Stimulated activated naive CD8-positive, alpha-beta T cell treated with anti-CD3 and anti-CD28 coated beads, Interleukin-15, Interleukin-2, amounts not matched to agents 100 ng/mL and 50 ng/mL, for 24 hours (primary cell): ENCODE results near the gene TUFT1.

Experiments used
- H3K27ac Mint-ChIP-seq: one replicate; pipeline ENCODE4 v1.8.0; 2021; ENCODE audit warnings: mild to moderate bottlenecking, mixed read lengths
- H3K27me3 Mint-ChIP-seq: one replicate; pipeline ENCODE4 v1.8.0; 2021; ENCODE audit warnings: mixed read lengths
- H3K36me3 Mint-ChIP-seq: one replicate; pipeline ENCODE4 v1.8.0; 2021; ENCODE audit warnings: low read depth, mixed read lengths
- H3K4me1 Mint-ChIP-seq: one replicate; pipeline ENCODE4 v1.8.0; 2021; ENCODE audit warnings: low read depth, mixed read lengths
- H3K4me3 Mint-ChIP-seq: one replicate; pipeline ENCODE4 v1.8.0; 2021; ENCODE audit warnings: mild to moderate bottlenecking, mixed read lengths
- H3K9me3 Mint-ChIP-seq: one replicate; pipeline ENCODE4 v1.8.0; 2021; ENCODE audit warnings: mixed read lengths

Gene TUFT1

DNA sequence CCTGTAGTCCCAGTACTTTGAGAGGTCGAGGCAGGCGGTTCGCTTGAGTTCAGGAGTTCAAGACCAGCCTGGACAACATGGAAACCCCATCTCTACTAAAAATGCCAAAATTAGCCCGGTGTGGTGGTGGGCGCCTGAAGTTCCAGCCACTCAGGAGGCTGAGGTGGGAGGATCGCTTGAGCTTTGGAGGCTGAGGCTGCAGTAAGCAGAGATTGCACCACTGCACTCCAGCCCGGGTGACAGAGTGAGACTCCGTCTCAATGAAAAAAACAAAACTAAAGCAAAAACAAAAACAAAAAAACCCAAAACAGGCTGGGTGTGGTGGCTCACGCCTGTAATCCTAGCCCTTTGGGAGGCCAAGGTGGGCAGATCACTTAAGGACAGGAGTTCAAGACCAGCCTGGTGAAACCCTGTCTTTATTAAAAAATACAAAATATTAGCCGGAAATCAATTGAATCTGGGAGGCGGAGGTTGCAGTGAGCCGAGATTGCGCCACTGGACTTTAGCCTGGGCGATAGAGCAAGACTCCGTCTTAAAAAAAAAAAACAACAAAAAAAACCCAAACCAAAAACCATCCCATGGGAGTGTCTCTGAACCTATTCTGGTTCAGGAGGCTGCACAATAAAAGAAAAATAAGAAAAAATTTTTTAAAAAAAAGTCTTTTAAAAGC is 30.6 kb upstream of the TUFT1 start:
- no peaks in the 10 kb centered on the region for H3K9me3 Mint-ChIP-seq
- no peaks in the 10 kb centered on the region for H3K36me3 Mint-ChIP-seq
- peaks cover 28% of the 10 kb centered on the region for H3K4me1 Mint-ChIP-seq
- H3K27me3 Mint-ChIP-seq, result peaks cover 3% of the 10 kb centered on the region
- H3K27ac Mint-ChIP-seq, result no peak overlapping the region
- H3K4me3 Mint-ChIP-seq, result no peak overlapping the region

GRCh38 chr1:151510020-151510405 is 30.1 kb upstream of the TUFT1 start:
- H3K9me3 Mint-ChIP-seq, result no peaks in the 10 kb centered on the region
- H3K27me3 Mint-ChIP-seq, result peaks cover 3% of the 10 kb centered on the region
- peaks cover 28% of the 10 kb centered on the region for H3K4me1 Mint-ChIP-seq
- H3K4me3 Mint-ChIP-seq, result peak overlapping the region; percentile 85
- no peaks in the 10 kb centered on the region for H3K36me3 Mint-ChIP-seq
- H3K27ac Mint-ChIP-seq, result no peak overlapping the region

GRCh38 chr1:151510614-151510956 is 29.5 kb upstream of the TUFT1 start:
- Mint-ChIP-seq H3K36me3 (no peaks in the 10 kb centered on the region), H3K4me1 (peaks cover 28% of the 10 kb centered on the region), H3K9me3 (no peaks in the 10 kb centered on the region), H3K4me3 (peak overlapping the region; percentile 85), H3K27me3 (peaks cover 3% of the 10 kb centered on the region), H3K27ac (peak overlapping the region; percentile 61)

DNA sequence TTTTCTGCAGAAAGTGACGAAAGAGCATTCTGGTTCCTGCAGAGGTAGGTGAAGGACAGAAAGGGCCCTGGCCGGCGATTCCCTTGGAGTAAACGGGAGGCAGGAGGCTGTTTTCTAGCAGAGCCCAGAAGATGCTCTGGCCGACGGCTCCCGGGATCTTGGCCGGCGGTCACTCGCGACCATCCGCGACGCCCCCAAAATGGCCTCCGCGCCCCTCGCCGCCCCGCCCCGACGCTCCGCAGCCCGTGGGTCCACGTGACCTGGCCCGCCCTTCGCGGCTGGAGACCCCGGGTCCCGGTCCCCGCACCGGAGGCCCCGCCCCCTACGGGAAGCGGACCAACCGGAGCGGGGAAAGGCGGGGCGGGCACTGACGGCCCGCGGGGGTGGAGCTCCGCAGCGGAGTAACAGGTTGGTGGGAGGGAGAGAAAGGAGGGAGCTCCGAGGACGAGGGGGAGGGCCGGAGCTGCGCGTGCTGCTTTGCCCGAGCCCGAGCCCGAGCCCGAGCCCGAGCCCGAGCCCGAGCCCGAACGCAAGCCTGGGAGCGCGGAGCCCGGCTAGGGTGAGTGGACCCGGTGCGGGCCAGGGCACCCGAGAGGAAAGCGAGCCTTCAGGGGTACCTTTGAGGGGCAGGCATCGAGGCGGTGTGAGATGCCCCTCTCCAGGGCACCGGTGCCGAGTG is 29.0 kb upstream of the TUFT1 start, which contains the start of gene CGN:
Gene CGN, plus strand, starts transcription at position 431 of the 679 bp plus-strand sequence. CDS start 7,133 bp downstream, outside the sequence.
- Mint-ChIP-seq H3K27me3 (peaks cover 3% of the 10 kb centered on the region), H3K9me3 (no peaks in the 10 kb centered on the region), H3K36me3 (no peaks in the 10 kb centered on the region), H3K4me3 (peak within 1 kb of the TSS; percentile 85), H3K4me1 (peaks cover 28% of the 10 kb centered on the region), H3K27ac (peak within 1 kb of the TSS; percentile 61)

DNA sequence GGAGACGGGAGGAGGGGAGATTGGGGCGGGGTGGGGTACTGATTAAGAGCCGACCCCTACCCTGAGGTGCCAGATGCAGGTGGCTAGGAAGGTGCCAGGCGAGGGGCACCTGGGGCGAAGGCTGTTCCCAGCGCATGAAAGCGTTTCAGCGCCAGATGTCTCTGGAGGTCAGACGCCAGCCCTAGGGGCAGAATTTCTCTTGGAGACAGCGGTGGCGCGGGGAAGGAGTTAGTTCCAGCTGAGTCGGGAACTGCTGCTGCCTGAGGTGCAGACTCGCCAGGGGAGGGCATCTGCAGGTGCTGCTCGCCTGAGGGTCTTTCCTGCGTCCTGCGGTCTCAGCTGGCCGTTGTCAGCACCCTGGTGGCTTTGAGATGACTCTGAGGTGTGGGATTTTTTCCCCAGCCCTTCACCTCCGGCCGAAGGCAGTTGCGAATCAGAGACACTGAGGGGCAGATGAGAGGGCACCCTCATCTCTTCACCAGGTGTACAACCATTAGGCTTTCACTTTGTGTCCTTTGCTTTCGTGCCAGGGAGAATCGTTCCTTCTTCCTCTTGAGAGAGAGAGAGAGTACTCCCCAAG is 28.4 kb upstream of the TUFT1 start:
- H3K27ac Mint-ChIP-seq, result no peak overlapping the region
- H3K9me3 Mint-ChIP-seq, result no peaks in the 10 kb centered on the region
- peaks cover 28% of the 10 kb centered on the region for H3K4me1 Mint-ChIP-seq

GRCh38 chr1:151512326-151512725 is 27.8 kb upstream of the TUFT1 start:
- peak overlapping the region; percentile 20 for H3K4me3 Mint-ChIP-seq
- no peak overlapping the region for H3K27ac Mint-ChIP-seq

More for the DNA sequence above, 28.4 kb upstream of the TUFT1 start:
- Mint-ChIP-seq H3K4me3 (peak overlapping the region; percentile 85), H3K36me3 (no peaks in the 10 kb centered on the region), H3K27me3 (peaks cover 3% of the 10 kb centered on the region)

GRCh38 chr1:151512801-151513625 is 27.1 kb upstream of the TUFT1 start:
- Mint-ChIP-seq H3K4me3 (peak overlapping the region; percentile 7), H3K4me1 (peaks cover 28% of the 10 kb centered on the region), H3K27ac (no peak overlapping the region), H3K9me3 (no peaks in the 10 kb centered on the region), H3K36me3 (no peaks in the 10 kb centered on the region), H3K27me3 (peaks cover 3% of the 10 kb centered on the region)

More at GRCh38 chr1:151512326-151512725, 27.8 kb upstream of the TUFT1 start:
- no peaks in the 10 kb centered on the region for H3K36me3 Mint-ChIP-seq
- peaks cover 3% of the 10 kb centered on the region for H3K27me3 Mint-ChIP-seq
- peaks cover 28% of the 10 kb centered on the region for H3K4me1 Mint-ChIP-seq
- no peaks in the 10 kb centered on the region for H3K9me3 Mint-ChIP-seq

DNA sequence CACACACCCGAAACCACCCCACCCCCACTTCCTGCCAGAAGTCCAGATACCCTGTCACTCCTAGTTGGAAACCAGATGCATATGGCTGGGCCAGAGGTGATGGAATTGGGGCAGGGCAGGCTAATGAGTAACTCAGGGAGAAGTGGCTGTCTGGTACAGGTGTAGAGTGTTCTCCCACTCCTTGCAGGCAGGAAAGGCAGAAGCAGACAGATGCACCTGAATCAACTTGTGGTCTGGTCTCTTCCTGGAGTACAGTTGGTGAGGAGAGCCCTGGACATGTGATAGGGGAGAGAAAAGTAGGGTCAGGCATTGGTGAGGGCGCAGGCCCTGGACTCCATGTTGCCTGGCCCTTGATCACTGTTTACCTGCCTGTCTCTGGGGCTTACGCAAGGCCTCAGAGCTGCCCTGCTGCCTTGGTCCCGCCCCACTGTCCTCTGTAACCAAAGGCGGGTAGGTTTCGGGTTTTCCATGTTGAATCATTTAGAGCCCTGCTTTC is 26.4 kb upstream of the TUFT1 start:
- peaks cover 28% of the 10 kb centered on the region for H3K4me1 Mint-ChIP-seq
- H3K27me3 Mint-ChIP-seq, result peaks cover 3% of the 10 kb centered on the region
- H3K9me3 Mint-ChIP-seq, result no peaks in the 10 kb centered on the region
- no peaks in the 10 kb centered on the region for H3K36me3 Mint-ChIP-seq
- H3K4me3 Mint-ChIP-seq, result no peak overlapping the region
- no peak overlapping the region for H3K27ac Mint-ChIP-seq

GRCh38 chr1:151514366-151514765 is 25.7 kb upstream of the TUFT1 start:
- no peaks in the 10 kb centered on the region for H3K9me3 Mint-ChIP-seq
- H3K36me3 Mint-ChIP-seq, result no peaks in the 10 kb centered on the region
- peaks cover 3% of the 10 kb centered on the region for H3K27me3 Mint-ChIP-seq
- H3K27ac Mint-ChIP-seq, result no peak overlapping the region
- H3K4me3 Mint-ChIP-seq, result no peak overlapping the region
- H3K4me1 Mint-ChIP-seq, result peaks cover 28% of the 10 kb centered on the region

DNA sequence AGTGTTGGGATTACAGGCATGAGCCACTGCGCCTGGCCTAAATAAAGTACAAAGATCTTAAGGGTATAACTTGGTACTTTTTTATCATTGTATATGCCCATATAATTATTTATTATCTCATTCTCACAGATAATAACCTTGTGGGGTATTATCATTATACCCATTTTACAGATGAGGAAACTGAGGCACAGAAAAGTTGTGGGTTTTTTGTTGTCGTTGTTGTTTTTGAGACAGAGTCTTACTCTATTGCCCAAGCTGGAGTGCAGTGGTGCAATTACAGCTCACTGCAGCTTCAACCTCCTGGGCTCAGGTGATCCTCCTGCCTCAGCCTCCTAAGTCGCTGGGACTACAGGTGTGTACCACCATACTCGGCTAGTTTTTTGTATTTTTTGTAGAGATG is 24.8 kb upstream of the TUFT1 start:
- Mint-ChIP-seq H3K4me1 (peaks cover 28% of the 10 kb centered on the region), H3K4me3 (no peak overlapping the region), H3K36me3 (no peaks in the 10 kb centered on the region), H3K27ac (no peak overlapping the region), H3K27me3 (peaks cover 3% of the 10 kb centered on the region), H3K9me3 (no peaks in the 10 kb centered on the region)

DNA sequence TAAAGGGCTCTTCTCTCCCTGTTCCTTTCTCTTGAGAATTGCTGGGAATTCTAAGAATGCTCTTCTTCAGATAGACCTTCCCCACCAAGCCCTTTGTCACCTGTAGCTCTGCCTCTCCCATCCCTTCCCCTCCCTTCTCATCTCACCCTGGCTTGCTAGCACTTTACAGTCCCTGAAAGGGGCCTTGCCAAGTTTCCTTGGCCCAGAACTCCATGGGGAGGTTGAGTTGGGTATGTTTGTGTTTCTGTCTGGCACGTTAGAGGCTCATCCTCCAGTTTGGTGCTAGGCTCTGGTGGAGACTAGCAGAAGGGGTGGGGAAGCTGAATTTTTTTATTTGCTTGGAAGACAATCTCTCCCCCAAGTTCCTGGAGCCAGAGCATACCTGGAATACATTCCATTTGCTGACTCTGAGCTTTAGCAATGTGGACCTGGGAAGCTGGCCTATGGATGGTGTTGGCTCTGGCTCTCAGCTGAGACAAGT is 24.0 kb upstream of the TUFT1 start:
- Mint-ChIP-seq H3K9me3 (no peaks in the 10 kb centered on the region), H3K36me3 (no peaks in the 10 kb centered on the region)

GRCh38 chr1:151518431-151518830 is 21.7 kb upstream of the TUFT1 start:
- Mint-ChIP-seq H3K9me3 (no peaks in the 10 kb centered on the region), H3K4me3 (no peak overlapping the region), H3K4me1 (peaks cover 7% of the 10 kb centered on the region), H3K36me3 (no peaks in the 10 kb centered on the region), H3K27ac (no peak overlapping the region), H3K27me3 (no peaks in the 10 kb centered on the region)

More for the DNA sequence above, 24.0 kb upstream of the TUFT1 start:
- no peaks in the 10 kb centered on the region for H3K27me3 Mint-ChIP-seq
- H3K4me1 Mint-ChIP-seq, result peaks cover 23% of the 10 kb centered on the region
- no peak overlapping the region for H3K4me3 Mint-ChIP-seq
- H3K27ac Mint-ChIP-seq, result no peak overlapping the region

DNA sequence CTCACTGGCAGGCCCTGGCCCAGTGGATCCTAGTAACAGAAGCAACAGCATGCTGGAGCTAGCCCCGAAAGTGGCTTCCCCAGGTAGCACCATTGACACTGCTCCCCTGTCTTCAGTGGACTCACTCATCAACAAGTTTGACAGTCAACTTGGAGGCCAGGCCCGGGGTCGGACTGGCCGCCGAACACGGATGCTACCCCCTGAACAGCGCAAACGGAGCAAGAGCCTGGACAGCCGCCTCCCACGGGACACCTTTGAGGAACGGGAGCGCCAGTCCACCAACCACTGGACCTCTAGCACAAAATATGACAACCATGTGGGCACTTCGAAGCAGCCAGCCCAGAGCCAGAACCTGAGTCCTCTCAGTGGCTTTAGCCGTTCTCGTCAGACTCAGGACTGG is 21.2 kb upstream of the TUFT1 start:
- no peaks in the 10 kb centered on the region for H3K9me3 Mint-ChIP-seq
- H3K36me3 Mint-ChIP-seq, result no peaks in the 10 kb centered on the region
- H3K4me3 Mint-ChIP-seq, result no peak overlapping the region
- peaks cover 2% of the 10 kb centered on the region for H3K4me1 Mint-ChIP-seq
- H3K27ac Mint-ChIP-seq, result no peak overlapping the region
- no peaks in the 10 kb centered on the region for H3K27me3 Mint-ChIP-seq

- no peaks in the 10 kb centered on the region for H3K36me3 Mint-ChIP-seq
- H3K9me3 Mint-ChIP-seq, result no peaks in the 10 kb centered on the region
- H3K4me1 Mint-ChIP-seq, result no peaks in the 10 kb centered on the region
- no peak overlapping the region for H3K27ac Mint-ChIP-seq
- H3K4me3 Mint-ChIP-seq, result no peak overlapping the region
- H3K27me3 Mint-ChIP-seq, result no peaks in the 10 kb centered on the region
These were observed 20.4 kb upstream of the TUFT1 start for GRCh38 chr1:151519667-151520066.
